HepG2 (cell line): ENCODE results near the gene MRPL39. TPM values are rescaled to one million over a fixed set of nuclear protein-coding genes. Genes with fewer than 3 reads are reported as not detected.

Source experiments
- ATAC-seq: fragments of 200-7000 bp; cut with Tn5 transposase; 3 replicates; pipeline ENCODE4 v1.9.1; 2020; ENCODE audit warnings: mild to moderate bottlenecking, moderate library complexity
- BruUV-seq: library from RNA; stranded (reverse); fragments of 400-500 nt; replicated peaks from 2 replicates; lab custom pipeline; 2021; lab: Mats Ljungman, UMichigan
- CTCF ChIA-PET: fragments of 300-600 bp; formaldehyde crosslinking; extraction: SDS; loops from one replicate; lab custom pipeline; 2021; ENCODE audit warnings: low total read pairs, inconsistent platforms, low intra/inter-chr PET ratio; lab: Yijun Ruan, JAX
- POLR2A ChIA-PET: fragments of 350-600 bp; sonication (Branson Sonifier 250); formaldehyde crosslinking; loops from one replicate; lab custom pipeline; 2020; ENCODE audit warnings: antibody characterized with exemption, inconsistent platforms; lab: Yijun Ruan, JAX
- DNase-seq: peaks from one replicate; pipeline ENCODE4 v3.0.0-alpha.2; 2015; ENCODE audit warnings: low spot score
- FAIRE-seq: peaks from 3 replicates; lab custom pipeline; 2011; peaks lifted over from hg19 to GRCh38; lab: Jason Lieb, UNC
- H2AFZ ChIP-seq: one replicate; pipeline ENCODE4 v1.6.1; 2011; ENCODE audit warnings: low read length, inconsistent platforms
- H3K27ac ChIP-seq: fragments of 300-600 bp; 3 replicates; pipeline ENCODE4 v1.8.0; 2011; ENCODE audit warnings: mixed run types, mild to moderate bottlenecking, mixed read lengths, low read length, inconsistent platforms; ENCODE audit not compliant: insufficient read depth; ENCODE audit errors: extremely low read length
- H3K27me3 ChIP-seq, 2 experiments: fragments of 200-600 bp in 1 of 2; 2 replicates in 1 of 2; 3 replicates in 1 of 2; pipeline versions ENCODE4 v1.6.0 to v1.8.0; 2011; ENCODE audit warnings: low read length in 2 of 2, mild to moderate bottlenecking in 2 of 2, moderate library complexity in 2 of 2, inconsistent platforms in 1 of 2; ENCODE audit not compliant: insufficient read depth in 2 of 2, control insufficient read depth in 1 of 2
- H3K36me3 ChIP-seq, 2 experiments: fragments of 200-600 bp in 1 of 2; replicated peaks in 1 of 2; 2 replicates in 1 of 2; 3 replicates in 1 of 2; pipeline versions ENCODE4 v1.5.1 to v1.8.0; 2011; ENCODE audit warnings: low read length in 2 of 2, inconsistent platforms in 1 of 2; ENCODE audit not compliant: insufficient read depth in 2 of 2, control insufficient read depth in 1 of 2
- H3K4me1 ChIP-seq: 2 replicates; pipeline ENCODE4 v1.5.1; 2012; ENCODE audit warnings: low read length, inconsistent platforms; ENCODE audit not compliant: insufficient read depth
- H3K4me2 ChIP-seq: 2 replicates; pipeline ENCODE4 v1.6.0; 2011; ENCODE audit warnings: low read depth, low read length, inconsistent platforms
- H3K4me3 ChIP-seq, 3 experiments: fragments of 200-600 bp in 1 of 3; sonication (generic), shearing (Covaris generic) in 1 of 3; replicated peaks in 1 of 3; 2 replicates each; pipeline ENCODE4 v1.5.1; 2011 to 2016; ENCODE audit warnings: low read length in 3 of 3, inconsistent platforms in 2 of 3, low read depth in 2 of 3, mild to moderate bottlenecking in 2 of 3, control low read depth in 1 of 3, mixed read lengths in 1 of 3; ENCODE audit not compliant: insufficient read depth in 1 of 3
- H3K79me2 ChIP-seq: one replicate; pipeline ENCODE4 v1.6.1; 2011; ENCODE audit warnings: low read length, inconsistent platforms; ENCODE audit not compliant: insufficient read depth
- H3K9ac ChIP-seq: 2 replicates; pipeline ENCODE4 v1.6.0; 2011; ENCODE audit warnings: mild to moderate bottlenecking, low read depth, low read length, inconsistent platforms; ENCODE audit not compliant: insufficient read depth
- H3K9me3 ChIP-seq: 2 replicates; pipeline ENCODE4 v1.5.1; 2012; ENCODE audit warnings: mild to moderate bottlenecking, low read length
- H4K20me1 ChIP-seq: 2 replicates; pipeline ENCODE4 v1.6.0; 2011; ENCODE audit warnings: inconsistent platforms, mild to moderate bottlenecking, low read length, moderate library complexity; ENCODE audit not compliant: insufficient read depth
- BRD4 ChIP-seq: sonication (generic); formaldehyde crosslinking; IDR thresholded peaks from 2 replicates; pipeline ENCODE4 v1.4.0; 2020; ENCODE audit warnings: missing genetic modification reagents
- KLF15 ChIP-seq: sonication (generic); formaldehyde crosslinking; IDR thresholded peaks from 2 replicates; pipeline ENCODE4 v1.8.1; 2023; ENCODE audit warnings: borderline replicate concordance, mild to moderate bottlenecking, inconsistent platforms, missing genetic modification reagents, mixed read lengths
- LBX2 ChIP-seq: sonication (generic); formaldehyde crosslinking; IDR thresholded peaks from 2 replicates; pipeline ENCODE4 v1.5.0; 2020; ENCODE audit warnings: missing genetic modification reagents, mild to moderate bottlenecking, borderline replicate concordance
- MEIS1 ChIP-seq: sonication (generic); formaldehyde crosslinking; IDR thresholded peaks from 2 replicates; pipeline ENCODE4 v1.9.0; 2021; ENCODE audit warnings: mild to moderate bottlenecking, missing genetic modification reagents, moderate library complexity, borderline replicate concordance
- SRF ChIP-seq: IDR thresholded peaks from 2 replicates; pipeline ENCODE4 v1.6.1; 2011; ENCODE audit warnings: mild to moderate bottlenecking, low read depth, low read length, moderate library complexity
- TAF1 ChIP-seq: sonication (generic); formaldehyde crosslinking; IDR thresholded peaks from 2 replicates; pipeline ENCODE4 v1.4.0; 2020; ENCODE audit warnings: missing genetic modification reagents
- ZBTB38 ChIP-seq: sonication (generic); formaldehyde crosslinking; IDR thresholded peaks from 2 replicates; pipeline ENCODE4 v1.5.1; 2020; ENCODE audit warnings: mild to moderate bottlenecking, missing genetic modification reagents
- ZFY ChIP-seq: sonication (generic); formaldehyde crosslinking; IDR thresholded peaks from 2 replicates; pipeline ENCODE4 v1.4.0; 2020; ENCODE audit warnings: missing genetic modification reagents
- ZKSCAN1 ChIP-seq: fragments of 150-350 bp; IDR thresholded peaks from 2 replicates; pipeline ENCODE4 v1.6.1; 2014; ENCODE audit warnings: low read length
- WGBS: methylation state at CpG from one replicate; pipeline ENCODE4 v1.1.6; 2017; ENCODE audit warnings: low lambda C conversion rate; 5-methylcytosine and 5-hydroxymethylcytosine counted together
- in situ Hi-C: cut with HindIII; loops from 2 replicates; pipeline ENCODE4 v1.10.0; 2017; ENCODE audit warnings: low pct_unique_long_range_greater_than_20kb; ENCODE audit not compliant: extremely low pct_ligation_motif_present
- intact Hi-C: fragments of 100-400 bp; cut with micrococcal nuclease; formaldehyde crosslinking; loops from one replicate; pipeline ENCODE4 v1.10.0; 2022; ENCODE audit not compliant: unreplicated experiment
- polyA plus RNA-seq, 8 experiments: library from polyadenylated mRNA; depleted of rRNA in 3 of 8; stranded (reverse) in 7 of 8; unstranded in 1 of 8; fragments of >200 nt; fragmentation: Illumina TruSeq in 4 of 8; extraction: Trizol in 4 of 8; gene quantifications; 2 replicates each; pipeline versions ENCODE4 v1.2.1 to v1.2.3, GENCODE V29; 2011 to 2016; ENCODE audit warnings: low read depth in 4 of 8, missing spikeins in 1 of 8, mixed read lengths in 1 of 8; ENCODE audit not compliant: insufficient read depth in 1 of 8
- total RNA-seq, 5 experiments: library from RNA; depleted of rRNA; stranded (reverse); fragments of >200 nt; fragmentation: Illumina TruSeq; extraction: Trizol; gene quantifications; 2 replicates each; pipeline ENCODE4 v1.2.3, GENCODE V29; 2016; ENCODE audit warnings: low read depth in 1 of 5
- TF ChIP-seq, protein P1 (sequence below): sonication (generic); formaldehyde crosslinking; conservative IDR thresholded peaks from 2 replicates; pipeline ENCODE4 v1.8.0; 2022; ENCODE audit warnings: mild to moderate bottlenecking, moderate library complexity, missing genetic modification reagents

Gene MRPL39
- total and polyA plus RNA-seq, 2 of the 13 experiments (the other 11 are each of a cell fraction or from before 2014, with no cell fraction given) = 29.1 to 91.2 TPM

DNA sequence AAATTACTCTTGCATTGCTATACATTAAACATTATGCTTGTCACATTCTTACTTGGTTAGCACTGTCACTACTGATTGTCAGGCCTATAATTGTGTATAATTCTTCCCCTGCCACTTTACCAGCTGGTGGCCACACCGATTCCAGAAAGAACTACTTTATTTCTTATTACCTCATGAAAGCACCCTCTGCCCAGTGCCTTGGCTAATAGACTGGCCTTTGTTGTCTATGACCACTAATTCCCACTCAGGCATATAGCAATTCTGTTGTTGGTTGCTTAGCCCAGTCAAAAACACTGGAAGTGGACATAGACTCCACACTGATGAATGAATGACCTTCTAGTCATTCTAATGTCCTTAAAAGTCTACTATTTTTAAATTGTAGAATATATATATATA, 35.6 kb downstream of the MRPL39 start:
- FAIRE-seq = no peak
- no peak overlapping the region for H2AFZ ChIP-seq
- H3K9ac ChIP-seq = no peak overlapping the region
- ChIA-PET CTCF (no interaction called here), POLR2A (no interaction called here)
- TF ChIP-seq, protein P1, sequence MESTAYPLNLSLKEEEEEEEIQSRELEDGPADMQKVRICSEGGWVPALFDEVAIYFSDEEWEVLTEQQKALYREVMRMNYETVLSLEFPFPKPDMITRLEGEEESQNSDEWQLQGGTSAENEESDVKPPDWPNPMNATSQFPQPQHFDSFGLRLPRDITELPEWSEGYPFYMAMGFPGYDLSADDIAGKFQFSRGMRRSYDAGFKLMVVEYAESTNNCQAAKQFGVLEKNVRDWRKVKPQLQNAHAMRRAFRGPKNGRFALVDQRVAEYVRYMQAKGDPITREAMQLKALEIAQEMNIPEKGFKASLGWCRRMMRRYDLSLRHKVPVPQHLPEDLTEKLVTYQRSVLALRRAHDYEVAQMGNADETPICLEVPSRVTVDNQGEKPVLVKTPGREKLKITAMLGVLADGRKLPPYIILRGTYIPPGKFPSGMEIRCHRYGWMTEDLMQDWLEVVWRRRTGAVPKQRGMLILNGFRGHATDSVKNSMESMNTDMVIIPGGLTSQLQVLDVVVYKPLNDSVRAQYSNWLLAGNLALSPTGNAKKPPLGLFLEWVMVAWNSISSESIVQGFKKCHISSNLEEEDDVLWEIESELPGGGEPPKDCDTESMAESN (CRISPR knock-in tag) = no peak
- TF ChIP-seq KLF15 (CRISPR knock-in tag) = no peak
- TF ChIP-seq SRF = no peak
- TF ChIP-seq BRD4 = no peak
- no peak for TF ChIP-seq MEIS1 (CRISPR knock-in tag)
- TF ChIP-seq ZFY (CRISPR knock-in tag) = no peak
- no peak for TF ChIP-seq ZKSCAN1
- TF ChIP-seq LBX2 (CRISPR knock-in tag) = no peak
- TF ChIP-seq ZBTB38 (CRISPR knock-in tag) = no peak
- no peak for TF ChIP-seq TAF1 (CRISPR knock-in tag)
- no peaks in the 10 kb centered on the region for H3K36me3 ChIP-seq
- no peaks in the 10 kb centered on the region for H4K20me1 ChIP-seq
- no peak overlapping the region for H3K27ac ChIP-seq
- no peak overlapping the region for H3K4me2 ChIP-seq
- intact Hi-C loops = no loop called here
- no peaks in the 10 kb centered on the region for H3K4me1 ChIP-seq
- BruUV-seq = no TSS peak
- in situ Hi-C loops = no loop called here
- no peaks in the 10 kb centered on the region for H3K79me2 ChIP-seq
- H3K27me3 ChIP-seq = no peaks in the 10 kb centered on the region
- no peak overlapping the region for H3K4me3 ChIP-seq
- WGBS = 94% methylated on average over 1 of the region's 1 CpG
- no peak for DNase-seq
- ATAC-seq = no peak
- H3K9me3 ChIP-seq = no peaks in the 10 kb centered on the region
